OCI-LY1 (cell line): ENCODE results near the gene MBD1.

ENCODE experiments used
- H2AFZ ChIP-seq: fragments of 200-600 bp; sonication (generic), shearing (Covaris generic); 2 replicates; pipeline ENCODE4 v1.6.0; 2014; ENCODE audit warnings: antibody characterized with exemption, mild to moderate bottlenecking, low read length
- H3F3A ChIP-seq: fragments of 200-600 bp; sonication (generic), shearing (Covaris generic); 2 replicates; pipeline ENCODE4 v1.6.0; 2014; ENCODE audit warnings: mild to moderate bottlenecking, antibody characterized with exemption, low read length, moderate library complexity; ENCODE audit not compliant: insufficient read depth
- H3K27ac ChIP-seq: fragments of 200-600 bp; sonication (generic); 2 replicates; pipeline ENCODE4 v1.5.1; 2014; ENCODE audit warnings: low read length, mixed run types, mild to moderate bottlenecking, low read depth; ENCODE audit not compliant: poor library complexity, severe bottlenecking
- H3K27me3 ChIP-seq: fragments of 200-600 bp; sonication (generic); 2 replicates; pipeline ENCODE4 v1.6.0; 2014; ENCODE audit warnings: antibody characterized with exemption, mild to moderate bottlenecking, low read length, moderate library complexity; ENCODE audit not compliant: insufficient read depth
- H3K36me3 ChIP-seq: fragments of 200-600 bp; sonication (generic); 2 replicates; pipeline ENCODE4 v1.6.1; 2014; ENCODE audit warnings: mild to moderate bottlenecking, antibody characterized with exemption, low read length, moderate library complexity, mixed read lengths; ENCODE audit not compliant: insufficient read depth
- H3K4me1 ChIP-seq: fragments of 200-600 bp; sonication (generic); 2 replicates; pipeline ENCODE4 v1.5.1; 2014; ENCODE audit warnings: mild to moderate bottlenecking, low read length, moderate library complexity; ENCODE audit not compliant: insufficient read depth, severe bottlenecking
- H3K4me2 ChIP-seq: fragments of 200-600 bp; sonication (generic), shearing (Covaris generic); 2 replicates; pipeline ENCODE4 v1.6.1; 2014; ENCODE audit warnings: low read length
- H3K4me3 ChIP-seq: fragments of 200-600 bp; sonication (generic); 2 replicates; pipeline ENCODE4 v1.5.1; 2014; ENCODE audit warnings: low read length, low read depth, mild to moderate bottlenecking, mixed read lengths; ENCODE audit not compliant: poor library complexity, severe bottlenecking
- H3K79me2 ChIP-seq: fragments of 200-600 bp; shearing (Covaris generic); 2 replicates; pipeline ENCODE4 v1.6.1; 2016; ENCODE audit warnings: mixed run types, low read length, mixed read lengths; ENCODE audit not compliant: insufficient read depth
- H3K9ac ChIP-seq: fragments of 200-600 bp; sonication (generic), shearing (Covaris generic); 2 replicates; pipeline ENCODE4 v1.6.1; 2014; ENCODE audit warnings: mild to moderate bottlenecking, low read length, mixed read lengths
- H3K9me2 ChIP-seq: fragments of 200-600 bp; sonication (generic), shearing (Covaris generic); 2 replicates; pipeline ENCODE4 v1.6.1; 2014; ENCODE audit warnings: low read depth, mild to moderate bottlenecking, low read length, mixed read lengths
- H3K9me3 ChIP-seq: fragments of 200-600 bp; shearing (Covaris generic); 2 replicates; pipeline ENCODE4 v1.6.1; 2014; ENCODE audit warnings: low read length, mixed read lengths
- H4K20me1 ChIP-seq: fragments of 200-600 bp; sonication (generic), shearing (Covaris generic); 2 replicates; pipeline ENCODE4 v1.6.0; 2016; ENCODE audit warnings: mild to moderate bottlenecking, low read length; ENCODE audit not compliant: insufficient read depth
- EZH2 ChIP-seq: fragments of 200-600 bp; sonication (generic), shearing (Covaris generic); IDR thresholded peaks from 2 replicates; pipeline ENCODE4 v1.8.0; 2017; ENCODE audit warnings: borderline replicate concordance, mixed run types, mild to moderate bottlenecking, antibody characterized with exemption, low read length, moderate library complexity, mixed read lengths
- TF ChIP-seq, protein P1 (sequence below): fragments of 200-600 bp; sonication (generic), shearing (Covaris generic); IDR thresholded peaks from 2 replicates; pipeline ENCODE4 v1.5.1; 2017; ENCODE audit warnings: mild to moderate bottlenecking, antibody characterized with exemption, low read length, moderate library complexity, mixed read lengths

Gene MBD1

GRCh38 chr18:50282521-50283335 is 1.4 kb upstream of the MBD1 start:
- no peaks in the 10 kb centered on the region for H3K9me3 ChIP-seq
- H3K4me1 ChIP-seq = peaks cover 33% of the 10 kb centered on the region
- H3K27ac ChIP-seq = no peak overlapping the region
- TF ChIP-seq, protein P1, sequence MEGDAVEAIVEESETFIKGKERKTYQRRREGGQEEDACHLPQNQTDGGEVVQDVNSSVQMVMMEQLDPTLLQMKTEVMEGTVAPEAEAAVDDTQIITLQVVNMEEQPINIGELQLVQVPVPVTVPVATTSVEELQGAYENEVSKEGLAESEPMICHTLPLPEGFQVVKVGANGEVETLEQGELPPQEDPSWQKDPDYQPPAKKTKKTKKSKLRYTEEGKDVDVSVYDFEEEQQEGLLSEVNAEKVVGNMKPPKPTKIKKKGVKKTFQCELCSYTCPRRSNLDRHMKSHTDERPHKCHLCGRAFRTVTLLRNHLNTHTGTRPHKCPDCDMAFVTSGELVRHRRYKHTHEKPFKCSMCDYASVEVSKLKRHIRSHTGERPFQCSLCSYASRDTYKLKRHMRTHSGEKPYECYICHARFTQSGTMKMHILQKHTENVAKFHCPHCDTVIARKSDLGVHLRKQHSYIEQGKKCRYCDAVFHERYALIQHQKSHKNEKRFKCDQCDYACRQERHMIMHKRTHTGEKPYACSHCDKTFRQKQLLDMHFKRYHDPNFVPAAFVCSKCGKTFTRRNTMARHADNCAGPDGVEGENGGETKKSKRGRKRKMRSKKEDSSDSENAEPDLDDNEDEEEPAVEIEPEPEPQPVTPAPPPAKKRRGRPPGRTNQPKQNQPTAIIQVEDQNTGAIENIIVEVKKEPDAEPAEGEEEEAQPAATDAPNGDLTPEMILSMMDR = no peak
- TF ChIP-seq EZH2 = no peak
- no peaks in the 10 kb centered on the region for H3K27me3 ChIP-seq
- no peak overlapping the region for H2AFZ ChIP-seq
- peak overlapping the region; percentile 97; the same call in 1 of the 2 replicates for H3K4me2 ChIP-seq
- peaks cover 63% of the 10 kb centered on the region for H3K36me3 ChIP-seq
- no peak overlapping the region for H3K9ac ChIP-seq
- no peaks in the 10 kb centered on the region for H4K20me1 ChIP-seq
- H3K79me2 ChIP-seq = peaks cover 33% of the 10 kb centered on the region
- no peaks in the 10 kb centered on the region for H3K9me2 ChIP-seq
- H3F3A ChIP-seq = no peaks in the 10 kb centered on the region
- H3K4me3 ChIP-seq = no peak overlapping the region

DNA sequence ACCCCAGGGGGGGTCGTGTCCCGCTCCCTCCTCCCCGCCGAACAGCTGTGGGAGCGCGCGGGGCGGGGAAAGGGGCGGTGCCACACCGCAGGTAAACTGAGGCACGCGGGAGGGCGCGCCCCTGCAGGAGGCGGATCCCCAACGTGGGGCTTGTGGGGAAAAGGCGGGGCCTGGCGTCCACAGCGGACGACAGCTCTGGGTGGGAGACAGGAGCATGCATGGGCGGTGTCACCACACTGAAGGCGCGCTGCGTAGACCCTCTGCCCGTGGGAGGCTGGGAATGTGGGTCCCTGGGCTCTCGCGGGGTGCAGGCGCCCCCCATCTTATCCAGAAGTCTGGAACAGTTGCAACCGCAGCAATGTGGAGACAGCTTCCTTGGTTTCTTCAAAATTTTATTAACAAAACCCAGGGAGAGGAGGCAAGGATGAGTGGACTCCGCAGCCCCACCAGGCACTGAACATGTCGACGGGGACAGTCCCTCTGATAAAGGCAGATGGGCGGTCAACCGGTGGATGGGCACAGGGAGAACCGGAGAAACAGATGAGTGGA is 723 bp upstream of the MBD1 start:
- peaks cover 67% of the 10 kb centered on the region for H3K36me3 ChIP-seq
- peak overlapping the region; percentile 99 for H3K9ac ChIP-seq

GRCh38 chr18:50280707-50281294 is 522 bp downstream of the MBD1 start:
- no peak overlapping the region for H2AFZ ChIP-seq
- no peaks in the 10 kb centered on the region for H3F3A ChIP-seq
- H3K9me3 ChIP-seq = no peaks in the 10 kb centered on the region
- no peaks in the 10 kb centered on the region for H3K27me3 ChIP-seq
- no peak for TF ChIP-seq EZH2
- TF ChIP-seq, protein P1 = no peak
- no peaks in the 10 kb centered on the region for H4K20me1 ChIP-seq
- H3K4me2 ChIP-seq = peak overlapping the region; percentile 97
- peaks cover 76% of the 10 kb centered on the region for H3K36me3 ChIP-seq
- H3K27ac ChIP-seq = peak overlapping the region; percentile 74
- H3K4me3 ChIP-seq = peak overlapping the region; percentile 98
- peak overlapping the region; percentile 99 for H3K9ac ChIP-seq
- H3K4me1 ChIP-seq = peaks cover 27% of the 10 kb centered on the region
- no peaks in the 10 kb centered on the region for H3K9me2 ChIP-seq
- H3K79me2 ChIP-seq = peaks cover 26% of the 10 kb centered on the region

More for the DNA sequence above, 723 bp upstream of the MBD1 start:
- H3K27me3 ChIP-seq = no peaks in the 10 kb centered on the region
- H2AFZ ChIP-seq = no peak overlapping the region
- no peaks in the 10 kb centered on the region for H3K9me2 ChIP-seq
- H4K20me1 ChIP-seq = no peaks in the 10 kb centered on the region
- peak overlapping the region; percentile 98 for H3K4me3 ChIP-seq
- no peaks in the 10 kb centered on the region for H3F3A ChIP-seq
- no peak for TF ChIP-seq EZH2
- TF ChIP-seq, protein P1 = no peak
- peak overlapping the region; percentile 74 for H3K27ac ChIP-seq
- peaks cover 30% of the 10 kb centered on the region for H3K79me2 ChIP-seq
- H3K9me3 ChIP-seq = no peaks in the 10 kb centered on the region
- H3K4me1 ChIP-seq = peaks cover 33% of the 10 kb centered on the region
- H3K4me2 ChIP-seq = peak overlapping the region; percentile 97
